ENCODE results near the gene CHTF8. TPM values are rescaled to one million over a fixed set of nuclear protein-coding genes. Genes with fewer than 3 reads are reported as not detected.
A peak's percentile ranks its signal among the peaks of the same experiment; 100 is the strongest.

CHTF8 gene
- total RNA-seq, 1 donor from 2014 or later: 169 TPM

GRCh38 chr16:69106491-69107315, 25.7 kb downstream of the CHTF8 start:
- Mint-ChIP-seq H3K36me3 (ENCODE audit: low read depth, unreplicated experiment) (no peaks in the 10 kb centered on the region), H3K4me1 (ENCODE audit: unreplicated experiment) (peaks cover 19% of the 10 kb centered on the region), H3K27ac (ENCODE audit: unreplicated experiment) (no peak overlapping the region), H3K4me3 (ENCODE audit: unreplicated experiment) (peak overlapping the region; percentile 87), H3K9me3 (ENCODE audit: unreplicated experiment) (no peaks in the 10 kb centered on the region), H3K27me3 (ENCODE audit: unreplicated experiment) (peaks cover 10% of the 10 kb centered on the region)
- TF ChIP-seq CTCF (IDR thresholded peaks at IDR 0.05; ENCODE audit: unreplicated experiment): no peak
- DNase-seq (ENCODE audit: low spot score): no peak

- H3K4me1 Mint-ChIP-seq (ENCODE audit: unreplicated experiment): peaks cover 19% of the 10 kb centered on the region
- no peaks in the 10 kb centered on the region for H3K36me3 Mint-ChIP-seq (ENCODE audit: low read depth, unreplicated experiment)
- H3K9me3 Mint-ChIP-seq (ENCODE audit: unreplicated experiment): no peaks in the 10 kb centered on the region
- H3K4me3 Mint-ChIP-seq (ENCODE audit: unreplicated experiment): peak within 1 kb of the TSS; percentile 95
- H3K27me3 Mint-ChIP-seq (ENCODE audit: unreplicated experiment): peaks cover 10% of the 10 kb centered on the region
- DNase-seq (ENCODE audit: low spot score): peak; percentile 70
- H3K27ac Mint-ChIP-seq (ENCODE audit: unreplicated experiment): no peak within 1 kb of the TSS
- peak; percentile 16 for TF ChIP-seq CTCF (IDR thresholded peaks at IDR 0.05; ENCODE audit: unreplicated experiment)
These were observed 26.7 kb downstream of the CHTF8 start, which contains the start of gene HAS3 for GRCh38 chr16:69105501-69106361. TSS of gene HAS3 (plus strand) at chr16:69105653. CDS start at chr16:69109396, 3,743 bp downstream.

GRCh38 chr16:69100071-69100691, 32.2 kb downstream of the CHTF8 start:
- Mint-ChIP-seq H3K27ac (ENCODE audit: unreplicated experiment) (no peak overlapping the region), H3K27me3 (ENCODE audit: unreplicated experiment) (peaks cover under 1% of the 10 kb centered on the region), H3K4me3 (ENCODE audit: unreplicated experiment) (no peak overlapping the region), H3K36me3 (ENCODE audit: low read depth, unreplicated experiment) (no peaks in the 10 kb centered on the region), H3K9me3 (ENCODE audit: unreplicated experiment) (no peaks in the 10 kb centered on the region), H3K4me1 (ENCODE audit: unreplicated experiment) (peaks cover 3% of the 10 kb centered on the region)
- no peak for DNase-seq (ENCODE audit: low spot score)
- no peak for TF ChIP-seq CTCF (IDR thresholded peaks at IDR 0.05; ENCODE audit: unreplicated experiment)

- H3K9me3 Mint-ChIP-seq (ENCODE audit: unreplicated experiment): no peaks in the 10 kb centered on the region
- H3K4me3 Mint-ChIP-seq (ENCODE audit: unreplicated experiment): no peak overlapping the region
- peaks cover 12% of the 10 kb centered on the region for H3K4me1 Mint-ChIP-seq (ENCODE audit: unreplicated experiment)
- no peaks in the 10 kb centered on the region for H3K36me3 Mint-ChIP-seq (ENCODE audit: low read depth, unreplicated experiment)
- DNase-seq (ENCODE audit: low spot score): no peak
- no peak overlapping the region for H3K27ac Mint-ChIP-seq (ENCODE audit: unreplicated experiment)
- no peak for TF ChIP-seq CTCF (IDR thresholded peaks at IDR 0.05; ENCODE audit: unreplicated experiment)
- peaks cover 2% of the 10 kb centered on the region for H3K27me3 Mint-ChIP-seq (ENCODE audit: unreplicated experiment)
These were observed 37.2 kb downstream of the CHTF8 start for GRCh38 chr16:69095193-69095592.

All from endothelial cell (in vitro differentiated cells).